Measurements from ENCODE around the gene TRABD2B. TPM values are rescaled to one million over a fixed set of nuclear protein-coding genes. Genes with fewer than 3 reads are reported as not detected.

TRABD2B gene
- total and polyA plus RNA-seq, 8 donors = 1.6 to 3.8 (median 3.0) TPM

DNA sequence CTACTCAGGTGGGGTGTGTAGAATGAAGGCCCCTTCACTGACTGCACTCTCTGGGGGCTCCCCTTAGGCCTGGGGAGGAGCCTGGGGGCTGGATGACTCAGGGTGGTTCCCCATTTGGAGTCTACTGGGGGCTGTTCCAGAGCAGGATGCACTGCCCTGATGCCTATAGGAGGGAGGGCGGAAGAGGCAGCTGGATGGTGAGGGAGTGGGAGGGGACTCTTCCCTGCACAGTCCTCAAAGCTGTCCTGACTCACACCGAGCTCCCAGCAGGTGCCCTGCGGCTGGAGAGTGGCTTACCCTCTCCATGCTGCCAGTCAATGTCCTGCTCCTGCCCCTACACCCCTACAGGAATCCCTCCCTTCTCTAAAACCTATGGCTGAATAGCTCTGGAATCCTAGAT is 204.4 kb downstream of the TRABD2B start:
- Histone ChIP-seq H3K36me3 (no peaks in the 10 kb centered on the region), H3K9me3 (no peaks in the 10 kb centered on the region), H3K27me3 (no peaks in the 10 kb centered on the region), H3K27ac (no peak overlapping the region), H3K4me3 (no peak overlapping the region), H3K4me1 (no peaks in the 10 kb centered on the region)
- intact Hi-C loops (cut with DNase I) = no loop called here
- no peak for FAIRE-seq
- DNase-seq = no peak
- no peak for ATAC-seq
- WGBS, 2 donors = 79 to 90% methylated on average over 3 of the region's 3 CpGs
- TF ChIP-seq, protein P1, sequence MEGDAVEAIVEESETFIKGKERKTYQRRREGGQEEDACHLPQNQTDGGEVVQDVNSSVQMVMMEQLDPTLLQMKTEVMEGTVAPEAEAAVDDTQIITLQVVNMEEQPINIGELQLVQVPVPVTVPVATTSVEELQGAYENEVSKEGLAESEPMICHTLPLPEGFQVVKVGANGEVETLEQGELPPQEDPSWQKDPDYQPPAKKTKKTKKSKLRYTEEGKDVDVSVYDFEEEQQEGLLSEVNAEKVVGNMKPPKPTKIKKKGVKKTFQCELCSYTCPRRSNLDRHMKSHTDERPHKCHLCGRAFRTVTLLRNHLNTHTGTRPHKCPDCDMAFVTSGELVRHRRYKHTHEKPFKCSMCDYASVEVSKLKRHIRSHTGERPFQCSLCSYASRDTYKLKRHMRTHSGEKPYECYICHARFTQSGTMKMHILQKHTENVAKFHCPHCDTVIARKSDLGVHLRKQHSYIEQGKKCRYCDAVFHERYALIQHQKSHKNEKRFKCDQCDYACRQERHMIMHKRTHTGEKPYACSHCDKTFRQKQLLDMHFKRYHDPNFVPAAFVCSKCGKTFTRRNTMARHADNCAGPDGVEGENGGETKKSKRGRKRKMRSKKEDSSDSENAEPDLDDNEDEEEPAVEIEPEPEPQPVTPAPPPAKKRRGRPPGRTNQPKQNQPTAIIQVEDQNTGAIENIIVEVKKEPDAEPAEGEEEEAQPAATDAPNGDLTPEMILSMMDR (IDR thresholded peaks at IDR 0.05) = no peak

DNA sequence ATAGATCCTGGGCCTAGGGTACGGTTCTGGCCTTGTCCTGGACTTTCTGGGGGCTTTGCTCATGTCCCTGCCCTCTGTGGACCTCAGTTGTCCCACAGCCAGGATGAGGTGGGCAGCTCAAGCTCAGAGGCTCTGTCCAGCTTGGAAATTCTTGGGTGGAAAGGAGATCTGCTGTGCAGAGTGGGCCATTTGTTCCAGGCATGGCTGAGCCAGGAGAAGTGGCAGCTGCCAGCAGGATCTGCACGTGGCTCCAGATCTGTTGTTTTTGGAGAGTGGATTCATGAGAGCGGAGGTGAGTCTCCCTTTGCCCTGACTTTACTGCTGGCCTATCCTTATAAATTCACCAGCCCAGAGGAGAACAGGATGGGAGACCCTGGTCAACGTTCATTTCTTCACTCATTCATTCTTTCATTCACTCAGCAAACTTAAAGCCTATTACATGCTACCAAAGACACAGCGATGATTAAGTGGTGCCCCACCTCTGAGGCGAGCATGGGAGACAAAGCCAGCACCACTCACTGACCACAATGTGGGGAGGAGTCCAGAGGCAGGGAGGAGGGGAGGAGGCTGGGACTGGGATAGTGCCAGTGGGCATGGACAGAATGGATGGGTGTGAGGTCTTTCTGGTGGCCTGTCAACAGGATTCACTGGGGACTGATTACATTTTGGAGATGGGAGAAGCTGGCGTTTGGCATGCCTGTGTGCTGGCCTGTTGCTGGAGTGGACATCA is 205.1 kb downstream of the TRABD2B start:
- FAIRE-seq (no peak), DNase-seq (no peak), ATAC-seq (no peak)
- intact Hi-C loops (cut with DNase I) = no loop called here
- TF ChIP-seq, protein P1 (IDR thresholded peaks at IDR 0.05) = no peak
- Histone ChIP-seq H3K4me3 (no peak overlapping the region), H3K36me3 (no peaks in the 10 kb centered on the region), H3K9me3 (no peaks in the 10 kb centered on the region), H3K27ac (no peak overlapping the region), H3K27me3 (no peaks in the 10 kb centered on the region), H3K4me1 (no peaks in the 10 kb centered on the region)
- WGBS, 2 donors = 70 to 72% methylated on average over 7 of the region's 7 CpGs

DNA sequence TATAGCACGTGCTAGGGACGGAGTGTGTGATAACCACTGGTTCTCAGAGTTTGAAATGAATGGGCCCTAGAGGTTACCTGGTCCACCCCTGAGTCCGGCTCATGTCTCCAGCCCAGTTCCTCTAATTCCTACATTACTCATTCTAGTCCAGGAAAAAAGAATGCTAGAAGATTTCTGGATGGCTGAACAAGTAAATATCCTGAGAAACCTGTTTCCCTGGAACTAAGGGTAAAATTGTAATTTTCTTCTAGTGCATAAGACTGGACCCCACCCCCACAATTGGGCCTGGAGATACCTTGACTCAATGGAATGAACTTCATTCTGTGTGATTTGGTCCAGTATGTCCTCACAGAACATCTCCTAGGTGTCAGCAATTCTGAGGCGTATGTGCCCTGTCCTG is 208.4 kb downstream of the TRABD2B start:
- Histone ChIP-seq H3K27me3 (no peaks in the 10 kb centered on the region), H3K36me3 (no peaks in the 10 kb centered on the region), H3K27ac (no peak overlapping the region), H3K4me3 (no peak overlapping the region), H3K4me1 (no peaks in the 10 kb centered on the region), H3K9me3 (no peaks in the 10 kb centered on the region)
- ATAC-seq (no peak), DNase-seq (no peak), FAIRE-seq (no peak)
- TF ChIP-seq, protein P1 (IDR thresholded peaks at IDR 0.05) = no peak
- intact Hi-C loops (cut with DNase I) = no loop called here
- WGBS, 2 donors = 71 to 76% methylated on average over 4 of the region's 4 CpGs

DNA sequence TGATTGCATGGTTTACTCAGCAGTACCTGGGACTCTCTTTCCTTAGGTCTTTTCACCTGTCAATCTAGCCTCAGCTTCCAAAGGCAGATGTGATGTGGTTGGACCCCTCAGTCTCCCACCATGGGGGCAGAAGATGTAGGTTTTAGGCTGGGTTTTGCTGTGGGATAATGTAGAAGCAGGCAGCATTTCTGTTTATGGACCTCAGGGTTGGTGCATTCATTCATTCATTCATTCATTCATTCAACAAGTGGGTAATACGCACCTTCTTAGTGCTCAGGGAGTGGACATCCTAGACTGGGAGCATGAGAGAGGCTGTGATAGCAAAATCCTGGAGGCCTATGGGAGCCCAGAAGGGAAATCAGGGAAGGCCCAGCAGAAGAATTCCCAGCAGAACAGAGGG is 209.6 kb downstream of the TRABD2B start:
- DNase-seq = no peak
- no peak overlapping the region for H3K27ac ChIP-seq
- intact Hi-C loops (cut with DNase I) = no loop called here
- WGBS, 2 donors = 92 to 93% methylated on average over 1 of the region's 1 CpG
- no peak overlapping the region for H3K4me3 ChIP-seq
- no peak for ATAC-seq
- H3K9me3 ChIP-seq = no peaks in the 10 kb centered on the region
- TF ChIP-seq, protein P1 (IDR thresholded peaks at IDR 0.05) = no peak
- H3K4me1 ChIP-seq = no peaks in the 10 kb centered on the region
- no peaks in the 10 kb centered on the region for H3K27me3 ChIP-seq
- no peak for FAIRE-seq
- no peaks in the 10 kb centered on the region for H3K36me3 ChIP-seq

DNA sequence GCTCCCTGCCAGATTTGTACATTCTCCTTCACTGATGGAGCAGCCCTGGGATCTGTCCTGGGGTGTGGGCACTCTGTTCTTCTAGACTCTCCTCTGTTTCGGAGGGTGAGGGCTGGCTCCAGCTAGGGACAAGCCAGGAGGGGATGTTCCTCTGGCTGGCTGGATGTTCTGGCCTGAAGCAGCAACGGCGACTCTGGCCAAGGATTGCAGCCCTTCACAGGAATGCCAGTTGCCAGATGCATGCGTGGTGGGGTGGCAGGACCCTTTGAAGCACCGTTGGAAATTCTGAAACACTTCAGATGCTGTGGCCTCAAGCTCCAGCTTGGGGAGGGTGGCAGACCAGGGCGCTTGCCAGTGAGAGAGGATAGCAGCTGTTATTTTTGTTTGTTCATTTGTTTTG is 210.9 kb downstream of the TRABD2B start:
- no peak for FAIRE-seq
- Histone ChIP-seq H3K27ac (no peak overlapping the region), H3K36me3 (no peaks in the 10 kb centered on the region), H3K27me3 (no peaks in the 10 kb centered on the region), H3K9me3 (no peaks in the 10 kb centered on the region), H3K4me3 (no peak overlapping the region), H3K4me1 (no peaks in the 10 kb centered on the region)
- intact Hi-C loops (cut with DNase I) = no loop called here
- no peak for ATAC-seq
- no peak for DNase-seq
- TF ChIP-seq, protein P1 (IDR thresholded peaks at IDR 0.05) = no peak
- WGBS, 2 donors = 67 to 71% methylated on average over 6 of the region's 6 CpGs
